Activated gamma-delta T cell treated with anti-CD3 and anti-CD28 coated beads, Interleukin-2, amount 50 U/mL, for 16 hours (primary cell): ENCODE results near the gene PTPRK.

Experiments
- DNase-seq: peaks from one replicate; pipeline ENCODE4 v3.0.0-alpha.2; 2020; ENCODE audit warnings: low read depth

PTPRK gene

GRCh38 chr6:127921982-127922381 lies 598.4 kb downstream of the PTPRK start:
- DNase-seq = no peak

GRCh38 chr6:127920804-127921203 lies 599.6 kb downstream of the PTPRK start:
- DNase-seq = no peak
